ENCODE data around the gene WDR77. TPM values are rescaled to one million over a fixed set of nuclear protein-coding genes. Genes with fewer than 3 reads are reported as not detected.

The WDR77 gene
- total and polyA plus RNA-seq, 2 experiments from 2014 or later, result 37.3 to 55.3 TPM

- Histone ChIP-seq H3K4me1 (ENCODE audit: insufficient read depth) (peaks cover 6% of the 10 kb centered on the region), H3K4me3 (no peak overlapping the region), H3K4me2 (peak overlapping the region; percentile 23), H3K9me3 (ENCODE audit: low read depth) (no peaks in the 10 kb centered on the region), H4K20me1 (ENCODE audit: insufficient read depth, poor library complexity, severe bottlenecking) (no peaks in the 10 kb centered on the region), H3K9me2 (replicated peaks; ENCODE audit: insufficient read depth) (no peaks in the 10 kb centered on the region), H3K27me3 (no peaks in the 10 kb centered on the region), H3K27ac (peak overlapping the region; percentile 49), H3K36me3 (replicated peaks; ENCODE audit: insufficient read depth, low read depth) (no peaks in the 10 kb centered on the region), H3K79me2 (no peaks in the 10 kb centered on the region), H2AFZ (no peak overlapping the region)
- TF ChIP-seq EZH2 (IDR thresholded peaks at IDR 0.05; ENCODE audit: borderline replicate concordance), result no peak
- TF ChIP-seq EZH2phosphoT487 (IDR thresholded peaks at IDR 0.05; ENCODE audit: low read depth, severe bottlenecking, unreplicated experiment), result no peak
- TF ChIP-seq, protein P1, sequence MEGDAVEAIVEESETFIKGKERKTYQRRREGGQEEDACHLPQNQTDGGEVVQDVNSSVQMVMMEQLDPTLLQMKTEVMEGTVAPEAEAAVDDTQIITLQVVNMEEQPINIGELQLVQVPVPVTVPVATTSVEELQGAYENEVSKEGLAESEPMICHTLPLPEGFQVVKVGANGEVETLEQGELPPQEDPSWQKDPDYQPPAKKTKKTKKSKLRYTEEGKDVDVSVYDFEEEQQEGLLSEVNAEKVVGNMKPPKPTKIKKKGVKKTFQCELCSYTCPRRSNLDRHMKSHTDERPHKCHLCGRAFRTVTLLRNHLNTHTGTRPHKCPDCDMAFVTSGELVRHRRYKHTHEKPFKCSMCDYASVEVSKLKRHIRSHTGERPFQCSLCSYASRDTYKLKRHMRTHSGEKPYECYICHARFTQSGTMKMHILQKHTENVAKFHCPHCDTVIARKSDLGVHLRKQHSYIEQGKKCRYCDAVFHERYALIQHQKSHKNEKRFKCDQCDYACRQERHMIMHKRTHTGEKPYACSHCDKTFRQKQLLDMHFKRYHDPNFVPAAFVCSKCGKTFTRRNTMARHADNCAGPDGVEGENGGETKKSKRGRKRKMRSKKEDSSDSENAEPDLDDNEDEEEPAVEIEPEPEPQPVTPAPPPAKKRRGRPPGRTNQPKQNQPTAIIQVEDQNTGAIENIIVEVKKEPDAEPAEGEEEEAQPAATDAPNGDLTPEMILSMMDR (IDR thresholded peaks at IDR 0.05; ENCODE audit: poor library complexity), result no peak
- whole genome bisulfite sequencing (ENCODE audit: low lambda C conversion rate, missing lambda C conversion rate), result 74% methylated on average over 4 of the region's 4 CpGs
- DNase-seq (ENCODE audit: low spot score), result no peak
These were observed 13.4 kb upstream of the WDR77 start for GRCh38 chr1:111462370-111463028.

GRCh38 chr1:111461765-111462164 is 12.7 kb upstream of the WDR77 start:
- WGBS (ENCODE audit: low lambda C conversion rate, missing lambda C conversion rate), result 97% methylated on average over 6 of the region's 6 CpGs
- Histone ChIP-seq H3K9me2 (replicated peaks; ENCODE audit: insufficient read depth) (no peaks in the 10 kb centered on the region), H3K27ac (no peak overlapping the region), H3K4me2 (no peak overlapping the region), H3K36me3 (replicated peaks; ENCODE audit: insufficient read depth, low read depth) (no peaks in the 10 kb centered on the region), H2AFZ (no peak overlapping the region), H3K79me2 (no peaks in the 10 kb centered on the region), H3K4me1 (ENCODE audit: insufficient read depth) (peaks cover 6% of the 10 kb centered on the region), H3K27me3 (no peaks in the 10 kb centered on the region), H3K4me3 (no peak overlapping the region), H4K20me1 (ENCODE audit: insufficient read depth, poor library complexity, severe bottlenecking) (no peaks in the 10 kb centered on the region), H3K9me3 (ENCODE audit: low read depth) (no peaks in the 10 kb centered on the region)
- TF ChIP-seq EZH2phosphoT487 (IDR thresholded peaks at IDR 0.05; ENCODE audit: low read depth, severe bottlenecking, unreplicated experiment) (no peak), EZH2 (IDR thresholded peaks at IDR 0.05; ENCODE audit: borderline replicate concordance) (no peak)
- TF ChIP-seq, protein P1 (IDR thresholded peaks at IDR 0.05; ENCODE audit: poor library complexity), result no peak
- DNase-seq (ENCODE audit: low spot score), result no peak

DNA sequence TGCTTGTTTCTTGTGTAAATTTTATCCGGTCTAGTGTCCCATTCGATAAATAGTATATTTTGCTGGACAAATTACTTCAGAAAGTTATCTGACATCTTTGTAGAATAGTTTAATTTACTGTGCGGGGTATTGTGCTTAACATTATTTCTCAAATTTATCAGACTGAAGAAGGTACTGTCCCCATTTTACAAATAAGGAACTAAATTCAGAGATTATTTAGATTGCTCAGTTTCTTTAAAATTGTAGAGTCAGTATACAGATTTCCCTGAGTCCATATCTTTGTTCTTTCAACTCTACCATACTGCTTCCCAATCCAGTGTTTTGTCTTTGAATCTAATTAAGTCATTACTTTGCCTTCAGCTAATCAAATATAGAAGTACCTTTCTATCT is 6.6 kb upstream of the WDR77 start:
- 99% methylated on average over 3 of the region's 3 CpGs for WGBS (ENCODE audit: low lambda C conversion rate, missing lambda C conversion rate)
- H3K27ac ChIP-seq, result no peak overlapping the region
- no peaks in the 10 kb centered on the region for H3K9me2 ChIP-seq (replicated peaks; ENCODE audit: insufficient read depth)
- H4K20me1 ChIP-seq (ENCODE audit: insufficient read depth, poor library complexity, severe bottlenecking), result peaks cover 2% of the 10 kb centered on the region
- H3K4me1 ChIP-seq (ENCODE audit: insufficient read depth), result no peaks in the 10 kb centered on the region
- no peaks in the 10 kb centered on the region for H3K27me3 ChIP-seq
- no peaks in the 10 kb centered on the region for H3K9me3 ChIP-seq (ENCODE audit: low read depth)
- no peak for TF ChIP-seq EZH2 (IDR thresholded peaks at IDR 0.05; ENCODE audit: borderline replicate concordance)
- no peak for TF ChIP-seq EZH2phosphoT487 (IDR thresholded peaks at IDR 0.05; ENCODE audit: low read depth, severe bottlenecking, unreplicated experiment)
- TF ChIP-seq, protein P1 (IDR thresholded peaks at IDR 0.05; ENCODE audit: poor library complexity), result no peak
- H3K36me3 ChIP-seq (replicated peaks; ENCODE audit: insufficient read depth, low read depth), result no peaks in the 10 kb centered on the region
- H3K4me2 ChIP-seq, result no peak overlapping the region
- no peak for DNase-seq (ENCODE audit: low spot score)
- H3K4me3 ChIP-seq, result no peak overlapping the region
- peaks cover 38% of the 10 kb centered on the region for H3K79me2 ChIP-seq
- H2AFZ ChIP-seq, result no peak overlapping the region
